Measurements from ENCODE around the gene NDUFS7. TPM values are rescaled to one million over a fixed set of nuclear protein-coding genes. Genes with fewer than 3 reads are reported as not detected.

The NDUFS7 gene
- total RNA-seq, 1 donor from 2014 or later: 105 TPM

Other genes starting within 250 kb of the NDUFS7 start
- gene SBNO2, start 209.6 kb upstream of the NDUFS7 start, total RNA-seq: 22.6 TPM
- 33.1 TPM for gene STK11, start 178.1 kb upstream of the NDUFS7 start, total RNA-seq
- 0.38 TPM for gene CBARP, start 145.9 kb upstream of the NDUFS7 start, total RNA-seq
- 282 TPM for gene ATP5F1D, start 142.2 kb upstream of the NDUFS7 start, total RNA-seq
- 51.7 TPM for gene MIDN, start 135.3 kb upstream of the NDUFS7 start, total RNA-seq
- 125 TPM for gene CIRBP, start 114.6 kb upstream of the NDUFS7 start, total RNA-seq
- 48.0 TPM for gene FAM174C, start 108.4 kb upstream of the NDUFS7 start, total RNA-seq
- gene EFNA2, start 98.0 kb upstream of the NDUFS7 start, total RNA-seq: 8.6 TPM
- gene GAMT, start 17.6 kb downstream of the NDUFS7 start, total RNA-seq: 214 TPM
- 48.1 TPM for gene DAZAP1, start 23.7 kb downstream of the NDUFS7 start, total RNA-seq
- gene RPS15, start 54.5 kb downstream of the NDUFS7 start, total RNA-seq: 410 TPM
- gene APC2, start 66.2 kb downstream of the NDUFS7 start, total RNA-seq: 0.13 TPM
- 19.2 TPM for gene C19orf25, start 95.3 kb downstream of the NDUFS7 start, total RNA-seq
- 4.8 TPM for gene PCSK4, start 106.4 kb downstream of the NDUFS7 start, total RNA-seq
- 118 TPM for gene REEP6, start 107.3 kb downstream of the NDUFS7 start, total RNA-seq
- gene ADAMTSL5, start 129.1 kb downstream of the NDUFS7 start, total RNA-seq: 1.6 TPM
- not detected for gene PLK5, start 140.2 kb downstream of the NDUFS7 start, total RNA-seq
- 11.4 TPM for gene MEX3D, start 184.4 kb downstream of the NDUFS7 start, total RNA-seq
- 40.3 TPM for gene MBD3, start 209.0 kb downstream of the NDUFS7 start, total RNA-seq
- gene UQCR11, start 221.6 kb downstream of the NDUFS7 start, total RNA-seq: 220 TPM